GM19372 (cell line): ENCODE measurements around the gene NR2F2.

Experiments
- ATAC-seq: cut with Tn5 transposase; IDR thresholded peaks from one replicate; pipeline ENCODE4 v1.9.1; 2021; ENCODE audit warnings: mild to moderate bottlenecking, low read depth, moderate library complexity; ENCODE audit not compliant: unreplicated experiment

Gene NR2F2

DNA sequence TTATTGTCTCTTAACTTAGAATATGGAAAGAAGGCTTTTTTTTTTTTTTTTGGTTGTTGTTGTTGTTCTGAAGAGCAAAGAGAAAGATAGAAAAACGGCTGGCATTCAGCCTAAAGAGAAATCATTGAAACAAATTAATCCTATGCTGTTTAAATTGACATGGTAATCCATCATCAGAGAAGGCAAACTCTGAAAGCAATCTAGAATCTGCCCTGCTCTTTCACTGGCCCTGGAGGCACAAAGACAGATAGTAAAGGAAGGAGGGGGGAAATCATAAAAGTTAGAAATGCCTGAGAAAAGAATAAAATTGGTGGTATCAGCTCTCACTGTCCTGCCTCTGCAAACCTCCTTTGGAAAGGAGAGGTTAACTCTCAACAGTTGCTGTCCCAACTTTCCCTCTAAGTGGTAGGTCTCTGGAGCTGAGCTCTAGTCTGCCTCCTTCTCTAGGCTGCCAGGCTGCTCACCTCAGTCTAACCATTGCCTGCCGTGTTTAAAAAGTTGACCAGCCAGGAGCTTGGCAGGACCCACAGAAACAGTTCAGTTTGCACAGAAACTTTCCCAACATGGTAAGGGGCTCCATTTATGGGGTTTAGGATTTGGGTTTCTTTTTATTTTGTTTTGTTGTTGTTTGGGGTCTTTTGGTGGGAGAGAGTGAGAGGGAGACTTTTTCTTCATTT lies 13.4 kb upstream of the NR2F2 start:
- ATAC-seq: no peak

DNA sequence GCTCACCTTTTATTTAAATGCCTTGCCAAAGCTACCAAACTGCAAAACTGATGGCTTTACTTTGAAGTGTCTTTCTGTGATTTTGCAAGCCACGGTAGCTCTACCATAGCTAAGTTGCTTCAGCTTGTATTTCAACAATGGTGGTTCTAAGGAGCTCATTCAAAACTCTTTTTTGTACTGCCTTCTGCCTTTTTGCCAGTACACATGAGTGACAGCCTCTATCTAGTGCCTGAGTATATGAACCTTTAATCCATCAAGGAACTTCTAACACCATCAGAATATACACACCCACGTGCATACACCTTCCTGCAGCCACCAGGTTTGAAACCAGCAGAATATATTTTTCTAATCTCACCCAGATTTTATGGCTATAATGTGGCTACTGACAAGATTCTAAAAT lies 10.4 kb upstream of the NR2F2 start:
- ATAC-seq: no peak

DNA sequence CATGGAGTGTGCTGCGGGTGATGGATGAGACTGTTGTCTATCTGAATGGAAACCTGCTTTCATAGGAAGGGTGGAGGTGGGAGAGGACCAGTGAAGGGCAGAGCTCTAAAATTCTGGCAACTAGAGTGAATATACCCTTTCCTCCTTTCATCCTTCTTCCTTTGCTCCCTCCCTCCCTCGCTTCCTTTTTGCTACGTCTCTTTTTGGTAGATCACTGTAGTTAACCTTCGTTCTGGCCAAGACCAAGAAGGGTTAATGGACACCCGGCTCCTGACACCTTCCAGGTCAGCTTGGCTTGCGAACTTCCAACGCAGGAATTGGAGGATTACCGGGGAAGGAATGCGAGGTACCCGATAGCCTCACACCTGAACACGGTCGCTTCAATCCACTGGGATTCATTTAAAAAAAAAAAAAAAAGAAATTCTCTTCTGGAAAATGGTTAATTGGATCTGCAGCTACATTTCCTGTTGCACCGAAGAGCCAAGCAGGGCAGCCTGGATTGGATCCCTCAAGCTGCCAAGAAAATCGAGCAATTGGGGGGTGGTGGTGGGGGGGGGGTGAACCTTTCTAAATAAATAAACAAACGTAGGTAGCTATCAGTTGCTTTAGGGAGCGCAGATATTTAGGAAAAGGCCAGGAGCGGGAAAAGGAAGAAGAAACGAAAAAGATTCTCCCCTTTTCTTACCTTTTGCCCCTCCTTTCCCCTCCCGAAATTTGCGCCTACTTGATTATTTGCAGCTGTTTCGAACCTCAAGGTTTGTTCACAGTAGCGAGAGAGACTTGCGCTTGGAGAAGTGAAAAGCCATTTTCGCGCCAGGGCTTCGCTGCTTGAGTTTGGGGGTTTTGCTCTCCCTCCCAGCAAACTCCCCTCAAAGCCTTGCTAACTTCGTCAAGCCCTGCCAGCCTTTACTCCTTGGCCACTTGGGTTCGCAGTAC lies 9.5 kb upstream of the NR2F2 start:
- ATAC-seq: no peak

DNA sequence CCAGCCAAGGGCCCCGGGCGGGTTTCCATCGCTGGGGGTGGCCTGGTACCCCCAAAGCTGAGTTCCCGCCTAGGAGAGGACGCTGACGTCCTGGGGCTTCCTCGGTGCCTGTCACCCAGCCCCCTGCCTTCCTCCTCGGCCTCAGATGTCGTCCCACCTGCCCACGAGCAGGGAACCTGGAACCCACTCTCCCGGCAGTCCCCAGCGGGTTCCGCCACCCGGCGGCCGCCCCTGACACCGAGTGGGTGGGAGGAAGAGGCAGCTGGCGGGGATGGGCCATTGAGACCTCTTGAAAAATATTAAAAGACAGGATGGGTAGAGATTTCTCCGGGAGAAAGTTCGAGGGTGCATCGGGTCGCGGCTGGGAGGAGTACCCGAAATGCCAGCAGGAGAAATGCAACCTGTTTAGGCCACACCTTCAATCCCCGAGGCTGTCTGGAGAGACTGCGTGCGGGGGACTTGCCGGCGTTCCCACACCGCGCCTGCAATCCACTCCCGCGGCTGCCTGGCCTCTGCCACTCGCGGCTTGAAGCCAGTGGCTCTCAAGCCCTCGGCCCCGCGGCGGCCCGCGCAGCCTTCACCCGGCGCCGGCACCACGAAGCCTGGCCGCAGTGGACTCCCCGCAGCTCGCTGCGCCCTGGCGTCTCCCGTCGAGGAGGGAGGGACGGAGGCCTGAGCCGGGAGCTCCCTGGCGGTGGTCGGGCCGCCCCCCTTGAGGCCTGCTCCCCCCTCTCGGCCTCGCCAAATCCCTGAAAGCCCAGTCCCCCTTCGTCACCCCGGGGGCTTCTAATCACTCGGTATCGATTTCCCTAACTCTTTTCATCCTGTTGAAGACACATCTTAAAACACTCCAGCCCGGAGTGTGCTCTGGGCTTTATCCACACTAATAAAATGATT lies 8.6 kb upstream of the NR2F2 start:
- no peak for ATAC-seq

DNA sequence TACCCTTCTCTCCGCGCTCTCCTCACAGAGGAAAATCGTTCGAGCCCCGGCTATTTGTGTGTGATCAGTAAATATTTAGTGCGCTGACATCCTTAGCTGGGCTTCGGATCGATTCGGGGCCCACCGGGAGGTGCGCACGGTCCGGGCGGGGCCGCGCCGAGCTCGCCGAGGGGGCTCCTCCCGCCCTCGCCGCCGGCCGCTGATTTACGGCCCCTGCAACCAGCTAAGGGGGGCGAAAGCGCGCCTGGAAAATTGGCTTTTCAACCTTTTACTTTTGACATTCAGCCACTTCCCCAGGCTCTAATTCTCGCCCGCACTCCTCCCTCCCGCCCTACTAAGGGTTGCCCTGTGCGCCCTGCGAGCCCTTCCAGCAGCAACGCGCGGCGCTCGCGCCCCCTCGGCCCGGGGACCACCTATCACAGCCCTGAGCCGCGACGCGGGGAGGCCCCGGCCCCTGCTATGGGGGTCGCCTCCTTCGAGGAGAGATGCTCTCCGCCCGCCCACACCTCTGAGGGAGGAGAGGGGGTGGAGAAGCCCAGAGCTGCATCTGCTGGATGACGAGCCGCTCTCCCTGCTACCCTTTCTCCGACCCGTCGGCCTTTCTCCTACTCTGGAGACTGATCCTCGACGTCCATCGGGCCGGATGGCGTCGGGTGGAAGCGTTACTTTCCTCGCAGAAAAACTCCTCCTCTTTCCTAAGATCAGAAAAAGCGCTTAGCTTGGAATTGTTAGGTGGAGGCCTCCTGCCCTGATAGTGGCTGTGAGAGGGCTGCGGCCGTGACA lies 7.8 kb upstream of the NR2F2 start:
- no peak for ATAC-seq

DNA sequence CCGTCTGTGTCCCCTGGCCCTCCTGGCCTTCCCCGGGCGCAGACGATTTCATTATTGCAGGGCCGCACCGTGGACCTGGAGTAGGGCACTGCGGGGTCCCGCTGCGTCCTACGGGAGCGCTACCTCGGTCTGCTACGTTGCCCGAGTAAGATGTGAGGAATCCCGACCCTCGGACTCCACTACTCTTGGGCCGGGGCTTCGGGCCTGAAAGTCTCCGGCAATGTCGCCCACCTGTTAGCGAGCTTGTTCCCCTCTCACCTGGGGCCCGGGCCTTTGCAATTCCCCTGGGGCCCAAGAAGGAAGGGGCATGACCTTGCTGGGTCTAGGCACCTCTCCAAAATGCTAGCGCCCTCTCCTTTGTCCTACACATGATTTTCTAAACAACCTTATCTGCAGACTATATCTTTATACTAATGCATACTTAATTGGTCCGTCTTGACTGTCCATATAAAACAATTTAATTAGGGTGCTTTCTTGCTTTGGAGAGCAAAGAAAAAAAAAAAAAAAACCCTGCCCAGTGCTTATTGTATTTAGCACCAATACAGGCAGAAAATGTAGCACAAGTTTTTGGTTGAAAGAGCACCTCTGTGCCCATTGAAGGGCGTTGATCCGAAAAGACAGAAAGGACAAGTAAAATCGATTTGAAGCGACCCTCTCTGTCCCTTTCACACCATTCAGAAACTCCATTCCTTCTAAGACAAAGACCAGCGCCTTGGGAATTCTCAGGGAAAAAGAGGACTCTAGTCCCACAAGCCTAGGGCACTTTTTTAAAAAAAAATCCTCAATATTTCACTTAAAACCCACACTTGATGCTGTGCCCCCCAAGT lies 7.0 kb upstream of the NR2F2 start:
- ATAC-seq: no peak

DNA sequence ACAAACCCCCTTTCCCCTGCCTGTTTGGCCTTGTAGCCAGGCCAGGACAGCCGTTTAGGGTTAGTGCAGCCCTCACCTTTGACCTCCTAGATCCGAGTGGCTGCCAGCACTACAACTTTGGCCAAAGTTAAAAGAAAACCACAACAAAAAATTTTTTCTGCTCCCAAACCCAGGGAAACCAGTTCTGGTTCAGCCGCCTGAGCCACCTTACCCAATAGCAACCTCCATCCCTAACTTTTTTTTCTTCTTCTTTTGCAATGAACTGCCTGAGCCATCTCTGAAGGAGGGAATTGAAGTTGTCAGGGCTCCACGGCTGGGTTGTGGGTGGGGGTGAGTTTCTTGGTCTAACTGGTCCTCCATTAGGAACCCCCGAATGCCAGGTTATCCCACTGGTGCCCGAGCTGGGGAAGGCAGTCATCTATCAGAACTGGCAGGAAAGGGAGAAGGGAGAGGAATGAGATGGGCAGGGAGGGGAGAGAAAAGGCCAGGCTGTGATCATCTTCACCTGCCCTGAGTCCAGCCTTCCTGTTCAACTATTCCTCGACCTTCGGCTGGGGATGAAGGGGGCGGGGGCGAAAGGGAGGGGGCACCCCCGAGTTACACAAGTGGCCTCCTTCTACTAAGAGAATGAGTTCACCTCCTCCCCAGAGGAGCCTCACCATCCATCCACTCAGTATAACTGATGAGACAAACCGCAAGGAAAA lies 6.2 kb upstream of the NR2F2 start:
- no peak for ATAC-seq

DNA sequence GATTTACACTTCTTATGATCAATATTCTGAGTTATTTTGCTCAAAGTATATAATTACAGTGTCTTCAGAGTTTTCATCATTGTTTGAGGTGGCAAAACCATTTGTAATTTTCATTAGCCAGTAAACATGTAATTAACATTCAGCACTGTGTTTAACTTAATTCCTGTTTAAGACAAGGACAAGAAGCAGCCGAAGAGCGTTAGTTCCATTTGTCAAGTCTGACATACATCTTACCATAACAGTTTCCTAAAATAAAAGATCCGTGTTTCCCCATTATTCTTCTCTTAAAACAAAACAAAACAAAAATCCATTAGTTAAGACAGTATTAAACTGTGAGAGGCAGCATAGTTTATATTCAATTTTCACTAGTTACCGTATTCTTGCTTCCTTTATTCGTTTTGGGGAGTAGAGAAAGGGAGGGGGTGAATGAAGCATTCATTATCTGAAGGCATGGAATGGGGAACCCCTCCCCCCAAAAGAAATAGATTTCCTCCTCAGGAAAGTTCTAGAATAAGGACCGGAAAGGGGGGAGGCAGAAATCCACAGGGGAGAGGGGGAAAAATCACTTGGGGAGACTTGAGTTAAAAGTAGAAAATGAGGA lies 5.5 kb upstream of the NR2F2 start:
- ATAC-seq: no peak

DNA sequence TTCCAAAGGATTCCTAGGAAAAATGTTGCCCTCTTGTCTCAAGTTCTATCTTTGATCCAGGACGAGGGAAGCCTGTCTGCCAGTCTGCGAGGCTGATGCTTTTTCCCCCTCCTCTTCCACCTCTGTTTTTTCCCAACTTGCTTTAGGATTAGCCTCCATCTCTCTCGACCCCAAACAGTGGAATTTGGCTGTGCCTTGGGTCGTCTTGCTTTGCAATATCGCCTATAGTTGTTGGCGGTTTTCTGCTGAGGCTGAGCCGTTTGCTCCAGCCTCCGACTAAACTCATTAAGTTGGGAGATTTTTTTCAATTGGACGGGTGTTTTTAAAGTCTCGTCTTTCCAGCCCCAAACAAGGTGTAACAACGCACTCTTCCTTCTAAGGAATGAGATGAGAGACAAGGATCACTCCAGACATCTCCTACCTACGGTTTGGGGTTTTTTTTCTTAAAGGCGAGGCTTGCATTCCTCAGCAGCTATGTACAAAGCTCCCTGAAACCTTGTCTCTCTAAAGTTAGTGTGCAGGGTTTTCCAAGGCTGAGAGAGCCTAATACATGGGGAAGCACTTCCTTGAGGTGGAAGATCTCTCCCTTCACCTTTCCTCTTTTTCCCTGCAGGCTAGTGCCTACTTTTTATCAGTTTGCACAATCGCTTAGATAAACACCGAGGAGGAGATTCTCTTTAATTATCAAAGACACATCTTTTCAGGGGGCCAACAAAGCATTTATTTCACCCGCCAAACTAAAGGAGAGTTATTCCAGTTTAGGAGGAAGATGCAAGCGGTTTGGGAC lies 4.8 kb upstream of the NR2F2 start:
- ATAC-seq: no peak

DNA sequence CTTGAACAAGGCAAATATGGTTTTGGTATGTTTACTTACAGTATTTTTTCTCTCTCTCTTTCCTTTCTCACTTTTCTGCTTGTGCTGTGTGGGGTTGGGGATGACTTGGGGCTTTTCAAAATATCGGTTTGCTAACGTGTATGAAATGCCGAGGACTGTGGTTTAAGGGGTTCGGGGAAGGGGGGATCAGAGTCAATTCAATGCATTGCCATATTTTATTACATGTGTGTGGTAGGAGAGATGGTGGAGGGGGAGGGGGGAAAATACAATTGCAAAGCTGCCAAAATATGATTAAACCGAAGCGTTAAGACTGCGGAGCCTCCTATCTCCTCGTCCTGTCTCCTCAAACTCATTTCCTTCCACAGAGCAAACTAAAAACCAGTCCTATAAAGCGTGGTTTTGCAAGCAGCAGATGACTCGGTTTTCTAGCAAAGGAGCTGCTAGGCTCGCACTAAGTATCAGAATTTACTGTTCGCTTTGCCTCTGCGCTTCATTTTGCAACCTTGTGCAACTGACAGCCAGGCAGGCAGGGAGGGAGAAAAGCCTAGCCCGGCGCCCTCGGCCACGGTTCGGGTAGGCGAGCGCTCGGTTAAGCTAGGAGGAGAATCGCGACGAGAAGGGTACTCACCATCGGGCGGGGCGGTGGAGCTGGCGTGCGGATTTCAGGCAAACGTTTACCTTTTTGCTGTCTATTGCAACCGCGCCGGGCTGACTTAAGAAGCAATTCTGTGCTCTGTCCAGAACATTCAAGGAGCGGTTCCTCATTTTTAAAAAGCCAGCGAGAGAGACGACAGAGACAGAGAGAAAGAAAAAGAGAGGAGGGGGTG lies 4.0 kb upstream of the NR2F2 start:
- ATAC-seq: no peak

DNA sequence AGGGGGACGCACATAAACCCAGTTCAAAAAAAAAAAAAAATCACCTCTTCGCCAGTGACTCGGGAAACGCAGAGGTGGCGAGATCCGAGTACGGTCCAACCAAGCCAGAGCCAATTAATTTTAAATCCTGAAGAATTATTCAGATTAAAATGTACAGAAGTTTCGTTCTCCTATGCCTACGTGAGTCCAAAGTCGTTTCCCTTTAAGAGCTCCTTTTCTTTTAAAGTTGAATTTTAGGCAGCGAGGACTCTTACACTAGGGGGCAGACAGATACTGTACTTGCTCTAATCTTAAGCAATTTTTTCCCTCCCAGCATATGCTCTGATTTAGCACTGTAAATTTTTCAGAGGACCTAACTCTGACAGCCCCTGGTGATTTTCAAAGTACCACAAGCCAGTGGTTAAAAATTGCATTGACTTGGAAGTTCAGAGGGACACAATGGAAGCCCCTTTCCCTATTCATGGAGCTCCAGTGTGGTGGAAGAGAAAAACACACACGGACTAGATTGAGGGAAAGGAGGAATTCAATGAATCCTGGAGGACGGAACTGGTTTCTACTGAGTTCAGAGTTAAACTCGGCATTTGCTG lies 3.3 kb upstream of the NR2F2 start:
- ATAC-seq: peak; percentile 31

DNA sequence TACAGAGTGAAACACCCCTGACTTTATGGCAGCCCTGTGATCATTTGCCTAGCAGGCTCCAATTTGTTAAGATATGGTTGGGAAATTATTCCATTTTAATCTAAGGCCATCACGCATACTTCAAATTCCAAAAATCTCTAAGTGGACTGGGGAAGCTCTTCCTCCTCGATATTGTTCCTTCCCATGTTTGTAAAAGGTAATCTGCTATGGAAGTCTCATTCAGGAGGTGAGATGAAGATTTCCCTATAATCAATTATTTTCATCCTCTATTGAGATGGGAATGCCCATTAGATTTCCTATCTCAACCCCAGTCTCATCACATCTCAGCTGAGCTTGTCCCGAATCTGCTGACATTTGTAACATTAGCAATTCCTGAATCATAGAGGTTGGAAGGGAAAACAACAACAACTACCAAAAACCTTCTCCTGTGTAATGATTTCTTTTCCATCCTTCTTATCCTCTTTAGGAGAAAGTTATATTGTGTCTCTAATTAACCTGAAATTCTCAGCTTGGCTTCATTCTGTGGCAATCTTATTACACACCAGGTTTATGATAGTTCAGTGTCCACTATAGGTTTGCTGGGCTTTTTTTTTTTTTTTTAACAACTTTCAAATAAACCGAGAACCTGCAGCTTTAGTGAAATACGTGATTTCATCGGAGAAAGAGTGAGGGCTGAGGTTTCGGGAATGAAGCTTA lies 2.2 kb upstream of the NR2F2 start:
- ATAC-seq: no peak

DNA sequence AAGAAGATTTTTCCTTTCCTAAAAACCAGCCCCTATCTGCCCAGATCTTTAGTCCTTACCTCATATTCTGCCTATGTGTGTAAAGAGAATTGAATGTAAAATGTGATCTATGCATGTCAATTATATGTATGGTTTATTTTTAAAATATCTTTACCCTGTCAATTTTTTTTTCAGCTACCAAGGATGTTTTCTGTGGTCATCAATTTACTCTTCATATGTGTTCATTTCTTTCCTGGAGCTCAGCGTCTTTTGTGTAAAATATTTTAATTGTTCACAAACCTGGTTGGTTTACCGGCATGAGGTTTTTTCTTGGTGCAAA lies 1.7 kb upstream of the NR2F2 start:
- ATAC-seq: no peak

DNA sequence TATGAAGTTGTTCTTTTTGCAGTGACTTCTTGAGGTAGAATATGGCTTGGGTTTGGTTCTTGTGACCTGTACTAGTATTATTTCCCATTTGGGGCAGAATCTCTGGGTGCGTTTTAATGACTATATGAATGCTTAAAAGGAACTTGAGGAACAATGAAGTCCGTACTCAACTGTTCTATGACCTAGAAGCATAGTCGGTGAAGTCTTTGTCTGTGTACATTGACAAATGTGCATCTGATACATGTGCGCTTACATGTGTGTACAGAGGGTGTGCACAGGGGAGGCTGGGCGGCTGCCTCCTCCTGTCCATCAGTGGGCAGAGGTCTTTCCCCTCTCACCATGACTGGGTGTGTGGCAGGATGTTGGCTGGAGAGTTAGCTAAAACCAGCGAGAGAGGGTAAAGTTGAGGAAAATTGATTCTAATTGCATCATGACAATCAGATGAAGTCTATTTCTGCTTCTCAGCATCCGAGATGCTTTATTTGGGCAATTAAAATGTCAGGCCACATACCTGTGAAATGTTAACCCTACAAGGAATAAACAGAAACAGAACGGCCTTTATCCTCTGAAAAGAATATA lies 1.0 kb upstream of the NR2F2 start:
- no peak for ATAC-seq

DNA sequence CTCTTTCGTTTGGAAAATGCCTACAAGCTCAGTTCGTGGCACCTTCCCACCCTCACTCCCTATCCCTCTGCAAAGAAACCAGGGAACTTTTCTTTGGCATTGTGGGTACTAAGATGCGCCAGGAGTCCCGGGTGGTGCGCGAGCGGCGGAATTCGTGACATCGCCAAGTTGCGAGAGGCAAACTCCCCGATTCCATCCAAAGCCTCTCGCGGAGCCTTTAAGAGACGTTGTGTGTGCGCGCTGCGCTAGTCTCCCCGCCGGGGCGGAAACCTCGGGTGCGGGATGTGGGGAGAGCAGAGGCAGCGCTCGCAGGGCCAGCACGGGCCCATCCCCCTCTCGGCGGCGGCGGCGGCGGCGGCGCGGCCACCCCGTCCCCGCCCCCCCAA lies 443 bp upstream of the NR2F2 start:
- ATAC-seq: peak; percentile 27
